K562 (cell line): ENCODE results near the gene ZPR1. TPM values are rescaled to one million over a fixed set of nuclear protein-coding genes. Genes with fewer than 3 reads are reported as not detected.

Experiments used
- ATAC-seq: fragments of 200-7000 bp; cut with Tn5 transposase; 3 replicates; pipeline ENCODE4 v1.9.1; 2020; ENCODE audit warnings: moderate library complexity
- BruUV-seq: library from RNA; stranded (reverse); fragments of 400-500 nt; replicated peaks from 2 replicates; lab custom pipeline; 2021; lab: Mats Ljungman, UMichigan
- CTCF ChIA-PET: fragments of 300-600 bp; formaldehyde crosslinking; extraction: SDS; loops from one replicate; lab custom pipeline; 2021; ENCODE audit warnings: low intra/inter-chr PET ratio; lab: Yijun Ruan, JAX
- POLR2A ChIA-PET: fragments of 300-600, 350-650 bp; sonication (Branson Sonifier 250); formaldehyde crosslinking; extraction: SDS; loops from one replicate; lab custom pipeline; 2021; ENCODE audit warnings: antibody characterized with exemption, inconsistent platforms; lab: Yijun Ruan, JAX
- DNase-seq, 4 experiments: peaks; one replicate each; pipeline versions ENCODE4 v3.0.0 to v3.0.0-alpha.2; 2011 to 2018; ENCODE audit warnings: low spot score in 3 of 4, mixed read lengths in 3 of 4; ENCODE audit errors: extremely low read depth in 1 of 4
- FAIRE-seq: peaks from 2 replicates; lab custom pipeline; 2011; peaks lifted over from hg19 to GRCh38; lab: Jason Lieb, UNC
- H2AFZ ChIP-seq: 2 replicates; pipeline ENCODE4 v1.6.0; 2011; ENCODE audit warnings: low read depth, low read length, control low read depth, inconsistent platforms
- H3K27ac ChIP-seq: fragments of 200-600 bp; 3 replicates; pipeline ENCODE4 v1.8.0; 2011; ENCODE audit warnings: low read depth, mild to moderate bottlenecking, control low read depth, inconsistent platforms, low read length, moderate library complexity, mixed read lengths; ENCODE audit errors: extremely low read depth
- H3K27me3 ChIP-seq, 2 experiments: fragments of 300-600 bp in 1 of 2; 2 replicates in 1 of 2; 3 replicates in 1 of 2; pipeline versions ENCODE4 v1.6.0 to v1.8.0; 2011; ENCODE audit warnings: inconsistent platforms in 2 of 2, low read length in 2 of 2, mild to moderate bottlenecking in 1 of 2, mixed read lengths in 1 of 2, moderate library complexity in 1 of 2; ENCODE audit not compliant: control insufficient read depth in 2 of 2, insufficient read depth in 2 of 2
- H3K36me3 ChIP-seq: fragments of 300-600 bp; 3 replicates; pipeline ENCODE4 v1.8.0; 2011; ENCODE audit warnings: mild to moderate bottlenecking, low read length, inconsistent platforms; ENCODE audit not compliant: control insufficient read depth, insufficient read depth
- H3K4me1 ChIP-seq, 2 experiments: fragments of 200-600 bp in 1 of 2; replicated peaks in 1 of 2; 2 replicates in 1 of 2; 3 replicates in 1 of 2; pipeline versions ENCODE4 v1.5.1 to v1.8.0; 2011; ENCODE audit warnings: inconsistent platforms in 2 of 2, low read length in 2 of 2, mild to moderate bottlenecking in 1 of 2, mixed read lengths in 1 of 2, moderate library complexity in 1 of 2; ENCODE audit not compliant: control insufficient read depth in 2 of 2, insufficient read depth in 2 of 2
- H3K4me2 ChIP-seq: 2 replicates; pipeline ENCODE4 v1.6.1; 2011; ENCODE audit warnings: low read length, control low read depth, inconsistent platforms, mixed read lengths; ENCODE audit not compliant: insufficient read depth
- H3K4me3 ChIP-seq: fragments of 200-600 bp; sonication (generic), shearing (Covaris generic); 2 replicates; pipeline ENCODE4 v1.5.1; 2016; ENCODE audit warnings: control low read depth, inconsistent platforms
- H3K79me2 ChIP-seq: fragments of 200-600 bp; 3 replicates; pipeline ENCODE4 v1.8.0; 2011; ENCODE audit warnings: low read length, inconsistent platforms; ENCODE audit not compliant: control insufficient read depth, insufficient read depth
- H3K9ac ChIP-seq, 2 experiments: 2 replicates each; pipeline versions ENCODE4 v1.6.0 to v1.6.1; 2011; ENCODE audit warnings: low read depth in 2 of 2, low read length in 2 of 2, control low read depth in 1 of 2, inconsistent platforms in 1 of 2, mild to moderate bottlenecking in 1 of 2, mixed read lengths in 1 of 2; ENCODE audit not compliant: insufficient read depth in 1 of 2
- H3K9me1 ChIP-seq: one replicate; pipeline ENCODE4 v1.6.0; 2011; ENCODE audit warnings: inconsistent platforms, mild to moderate bottlenecking, low read length, moderate library complexity; ENCODE audit not compliant: control insufficient read depth, insufficient read depth
- H3K9me3 ChIP-seq: replicated peaks from 2 replicates; pipeline ENCODE4 v1.5.1; 2011; ENCODE audit warnings: low read depth, low read length, inconsistent platforms; ENCODE audit not compliant: control insufficient read depth, insufficient read depth
- H4K20me1 ChIP-seq: replicated peaks from 2 replicates; pipeline ENCODE4 v1.6.1; 2011; ENCODE audit warnings: low read length, inconsistent platforms, mixed read lengths; ENCODE audit not compliant: control insufficient read depth, insufficient read depth
- TEAD1 ChIP-seq, 2 experiments: fragments of 450-650 bp in 1 of 2; sonication (generic) in 1 of 2; formaldehyde crosslinking; IDR thresholded peaks; 2 replicates each; pipeline versions ENCODE4 v1.4.0 to v1.8.0; 2020 to 2022; ENCODE audit warnings: mild to moderate bottlenecking in 2 of 2, missing genetic modification reagents in 1 of 2
- ZNF507 ChIP-seq: conservative IDR thresholded peaks from 2 replicates; pipeline ENCODE4 v1.6.1; 2017; ENCODE audit warnings: missing genetic modification characterization, missing compliant biosample characterization
- WGBS: fragments of 100-300 bp; shearing (Covaris generic); methylation state at CpG from one replicate; pipeline ENCODE4 v1.1.6; 2016; ENCODE audit warnings: low coverage, mixed read lengths; ENCODE audit not compliant: insufficient coverage; ENCODE audit errors: missing lambda C conversion rate; 5-methylcytosine and 5-hydroxymethylcytosine counted together
- in situ Hi-C: fragments of 300-500 bp; cut with MboI; formaldehyde crosslinking; loops from 4 replicates; pipeline ENCODE4 v1.15.0; 2018; ENCODE audit warnings: inconsistent platforms, mixed read lengths
- intact Hi-C: fragments of 100-400 bp; cut with micrococcal nuclease; formaldehyde crosslinking; loops from 2 replicates; pipeline ENCODE4 v1.14.2; 2022
- polyA plus RNA-seq, 8 experiments: library from polyadenylated mRNA; depleted of rRNA in 4 of 8; stranded (reverse) in 5 of 8; unstranded in 3 of 8; fragments of >200 nt; fragmentation: Nextera tagmentation in 2 of 8; fragmentation: Illumina TruSeq in 1 of 8; extraction: Ambion mirVana in 2 of 8; extraction: Trizol in 1 of 8; gene quantifications; 2 replicates each; pipeline versions ENCODE4 v1.2.1 to v1.2.3, GENCODE V29; 2011 to 2014; ENCODE audit warnings: inconsistent platforms in 1 of 8, missing spikeins in 1 of 8
- total RNA-seq, 7 experiments: library from RNA; depleted of rRNA in 6 of 7; stranded (reverse); fragments of >200 nt in 6 of 7; fragmentation: Illumina TruSeq in 2 of 7; extraction: Trizol in 2 of 7; gene quantifications; 2 replicates each; pipeline versions ENCODE4 v1.2.1 to v1.2.3, GENCODE V29; 2011 to 2021; ENCODE audit warnings: low replicate concordance in 1 of 7

Gene ZPR1
- total and polyA plus RNA-seq, 9 of the 15 experiments (the other 6 are each of a cell fraction or from before 2014, with no cell fraction given), result 13.0 to 120 (median 83.8) TPM

GRCh38 chr11:116791813-116792143 lies 4.0 kb upstream of the ZPR1 start, which contains the start of gene APOA5:
APOA5 (minus strand) TSS chr11:116791879; CDS start chr11:116791860, 19 bp downstream.
- Histone ChIP-seq H3K79me2 (peaks cover 12% of the 10 kb centered on the region), H3K9me1 (no peaks in the 10 kb centered on the region), H3K4me2 (peak within 1 kb of the TSS; percentile 45), H3K27me3 (no peaks in the 10 kb centered on the region), H3K9ac (peak within 1 kb of the TSS in 1 of 2 experiments; percentile 65; a peak in 2 of 4 replicates), H3K4me1 (peaks cover 23 to 33% of the 10 kb centered on the region in 2 experiments), H4K20me1 (no peaks in the 10 kb centered on the region), H3K27ac (no peak within 1 kb of the TSS), H2AFZ (peak within 1 kb of the TSS; percentile 93), H3K4me3 (no peak within 1 kb of the TSS)
- ATAC-seq (no peak), FAIRE-seq (no peak)
- no TSS peak for BruUV-seq
- intact Hi-C loops, result loop anchor here (1.0 to 5.0 kb wide), 2 partner anchors 315 to 436 kb away; no protein-coding TSS in a partner anchor
- CTCF ChIA-PET, result interaction anchor here (1.4 to 2.7 kb wide), 2 partner anchors 314 to 435 kb away, joined by 4 to 11 read pairs; no protein-coding TSS in a partner anchor
- in situ Hi-C loops, result no loop called here
- TF ChIP-seq ZNF507 (tag) (no peak), TEAD1 (CRISPR knock-in tag; IDR thresholded peaks at IDR 0.05) (0 out of 4 replicates have a peak, but pooled peaks of 1 of the 2 experiments have one; percentile 4)
- TF ChIP-seq, all 486 proteins: peak for 1
- Histone ChIP-seq H3K9me3 (no peaks in the 10 kb centered on the region), H3K36me3 (peaks cover 1% of the 10 kb centered on the region; the same call in 1 of the 3 replicates)
- 54% methylated on average over 6 of the region's 7 CpGs for WGBS
- no peak for DNase-seq
- POLR2A ChIA-PET, result interaction anchor here (0.7 kb wide), 1 partner anchor 306 kb away, joined by 3 read pairs; no protein-coding TSS in a partner anchor
